Measurements from ENCODE around the gene LRRC45.

GRCh38 chr17:82055023-82055964 lies 32.2 kb downstream of the LRRC45 start:
- TF ChIP-seq CTCF (IDR thresholded peaks at IDR 0.05) (no peak), POLR2A (IDR thresholded peaks at IDR 0.05) (no peak)

Measured in heart left ventricle (tissue), 13 donors.